ENCODE measurements around the gene RBM25.
"Not testable (repeated sequence)": the region's sequence is repeated elsewhere in the genome, so short reads cannot be mapped to it uniquely, and the experiment has no call there.

RBM25 gene

GRCh38 chr14:73169855-73170254, 111.5 kb downstream of the RBM25 start:
- H3K9me3 ChIP-seq (ENCODE audit: control insufficient read depth, insufficient read depth, low read length) = not testable (repeated sequence)

GRCh38 chr14:73170686-73171085, 112.4 kb downstream of the RBM25 start:
- Histone ChIP-seq H3K4me1 (ENCODE audit: control insufficient read depth, insufficient read depth, low read length) (peaks cover 16% of the 10 kb centered on the region), H3K27ac (ENCODE audit: low read depth, low read length) (no peak overlapping the region), H3K9me3 (ENCODE audit: control insufficient read depth, insufficient read depth, low read length) (no peaks in the 10 kb centered on the region), H3K36me3 (ENCODE audit: control insufficient read depth, insufficient read depth, low read length) (peaks cover 63% of the 10 kb centered on the region), H3K27me3 (ENCODE audit: control insufficient read depth, insufficient read depth, low read length) (no peaks in the 10 kb centered on the region), H3K4me3 (ENCODE audit: low read depth, low read length) (no peak overlapping the region; the same call in 1 of the 2 replicates), H3K9ac (ENCODE audit: low read depth, low read length) (no peak overlapping the region)

More at GRCh38 chr14:73169855-73170254, 111.5 kb downstream of the RBM25 start:
- H3K27me3 ChIP-seq (ENCODE audit: control insufficient read depth, insufficient read depth, low read length); H3K4me3 ChIP-seq (ENCODE audit: low read depth, low read length); H3K9ac ChIP-seq (ENCODE audit: low read depth, low read length): not testable (repeated sequence)
- H3K4me1 ChIP-seq (ENCODE audit: control insufficient read depth, insufficient read depth, low read length) = peaks cover 16% of the 10 kb centered on the region
- peak overlapping the region; percentile 3 for H3K27ac ChIP-seq (ENCODE audit: low read depth, low read length)
- H3K36me3 ChIP-seq (ENCODE audit: control insufficient read depth, insufficient read depth, low read length) = peaks cover 59% of the 10 kb centered on the region

- H3K27ac ChIP-seq (ENCODE audit: low read depth, low read length) = no peak overlapping the region
- no peak overlapping the region for H3K9ac ChIP-seq (ENCODE audit: low read depth, low read length)
- H3K4me1 ChIP-seq (ENCODE audit: control insufficient read depth, insufficient read depth, low read length) = peaks cover 16% of the 10 kb centered on the region
- H3K36me3 ChIP-seq (ENCODE audit: control insufficient read depth, insufficient read depth, low read length) = peaks cover 74% of the 10 kb centered on the region
- H3K4me3 ChIP-seq (ENCODE audit: low read depth, low read length) = no peak overlapping the region
- H3K9me3 ChIP-seq (ENCODE audit: control insufficient read depth, insufficient read depth, low read length) = no peaks in the 10 kb centered on the region
- H3K27me3 ChIP-seq (ENCODE audit: control insufficient read depth, insufficient read depth, low read length) = no peaks in the 10 kb centered on the region
These were observed 114.2 kb downstream of the RBM25 start for GRCh38 chr14:73172500-73172899.

GRCh38 chr14:73173092-73173735, 114.9 kb downstream of the RBM25 start:
- Histone ChIP-seq H3K4me1 (ENCODE audit: control insufficient read depth, insufficient read depth, low read length) (peaks cover 16% of the 10 kb centered on the region), H3K27me3 (ENCODE audit: control insufficient read depth, insufficient read depth, low read length) (no peaks in the 10 kb centered on the region), H3K36me3 (ENCODE audit: control insufficient read depth, insufficient read depth, low read length) (peaks cover 77% of the 10 kb centered on the region), H3K9me3 (ENCODE audit: control insufficient read depth, insufficient read depth, low read length) (no peaks in the 10 kb centered on the region), H3K4me3 (ENCODE audit: low read depth, low read length) (no peak overlapping the region), H3K27ac (ENCODE audit: low read depth, low read length) (no peak overlapping the region), H3K9ac (ENCODE audit: low read depth, low read length) (no peak overlapping the region)

Measured in HUES48 (cell line).